GM19452 (cell line): ENCODE results near the gene WWC1.
"Not testable (repeated sequence)": the region's sequence is repeated elsewhere in the genome, so short reads cannot be mapped to it uniquely, and the experiment has no call there.

ENCODE experiments used
- ATAC-seq: cut with Tn5 transposase; IDR thresholded peaks from one replicate; pipeline ENCODE4 v1.9.1; 2021; ENCODE audit not compliant: unreplicated experiment

Gene WWC1

DNA sequence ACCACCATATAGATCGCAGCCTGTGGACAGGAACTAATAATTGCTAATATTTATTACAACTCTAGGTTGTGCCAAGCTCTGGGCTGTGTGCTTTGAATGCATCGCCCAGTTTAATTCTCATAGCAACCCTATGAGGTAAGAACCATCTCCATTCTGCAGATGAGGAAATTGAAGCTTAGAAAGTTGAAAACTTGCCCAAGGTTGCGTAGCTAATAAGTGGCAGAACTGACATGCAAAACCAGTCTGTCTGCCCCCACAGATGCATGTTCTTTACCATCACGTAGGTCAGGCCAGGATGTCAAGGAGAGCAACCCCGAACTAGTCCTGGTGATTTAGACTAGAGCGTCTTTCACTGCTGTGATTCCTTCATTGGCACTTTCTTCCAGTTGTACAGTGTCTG lies 15.6 kb downstream of the WWC1 start:
- ATAC-seq = no peak

DNA sequence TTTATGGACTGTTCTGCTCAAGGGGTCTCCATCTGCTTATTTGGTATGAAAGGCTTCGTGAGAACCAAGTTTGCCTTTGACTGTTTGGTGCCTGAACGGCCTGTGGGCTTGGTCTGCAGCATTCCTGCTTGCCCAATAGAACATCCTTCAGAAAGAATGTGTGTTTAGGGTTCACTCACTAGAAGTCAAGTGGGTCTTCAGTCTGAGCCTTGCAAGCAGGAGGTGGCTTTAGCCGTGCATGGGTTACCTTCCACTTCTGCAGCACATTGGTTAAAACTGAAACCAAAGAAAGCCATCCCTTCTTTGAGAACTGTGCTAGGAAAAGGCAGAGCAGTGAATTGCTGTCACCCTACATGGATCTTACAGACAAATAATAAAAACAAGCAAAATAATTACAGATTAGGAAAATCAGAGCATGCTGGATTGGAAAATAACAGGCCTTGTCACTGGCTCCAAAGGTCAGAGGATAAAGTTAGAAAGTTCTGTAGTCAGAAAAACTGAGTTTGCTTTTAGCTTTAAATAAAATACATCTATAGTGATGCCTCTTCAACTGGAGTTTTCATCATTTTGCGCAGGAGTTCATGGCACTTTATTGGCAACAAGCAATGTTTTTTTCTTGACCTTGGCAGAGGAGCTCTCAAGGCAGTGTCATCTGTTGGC lies 16.6 kb downstream of the WWC1 start:
- no peak for ATAC-seq

DNA sequence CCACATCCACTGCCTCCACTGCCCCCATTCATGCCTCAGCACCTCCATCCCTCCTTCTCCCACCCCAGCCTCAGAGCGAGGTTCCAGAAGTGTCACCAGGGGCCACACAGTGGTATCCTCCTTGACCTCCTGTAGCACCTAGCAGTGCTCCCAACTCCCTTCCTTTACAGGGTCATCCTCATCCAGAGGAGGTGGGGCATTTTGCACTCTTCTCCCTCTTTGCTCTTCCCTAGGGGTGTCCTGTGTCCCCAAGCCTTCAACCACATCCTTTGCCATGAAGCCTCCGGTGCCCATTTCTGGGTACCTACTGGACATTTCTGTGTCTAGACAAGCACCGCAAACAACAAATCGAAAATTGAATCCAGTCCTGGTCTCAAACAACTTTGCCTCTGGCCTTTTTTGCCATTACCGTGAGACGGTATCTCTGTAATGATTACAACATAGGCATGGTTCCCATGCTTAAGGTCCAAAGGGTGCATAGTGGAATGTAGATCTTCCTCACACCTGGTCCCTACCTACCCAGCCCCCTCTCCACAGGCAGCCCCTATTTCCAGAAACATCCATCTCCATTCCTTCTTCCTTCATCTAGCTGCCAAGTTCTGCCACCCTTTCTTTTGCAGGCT lies 17.6 kb downstream of the WWC1 start:
- ATAC-seq = no peak

DNA sequence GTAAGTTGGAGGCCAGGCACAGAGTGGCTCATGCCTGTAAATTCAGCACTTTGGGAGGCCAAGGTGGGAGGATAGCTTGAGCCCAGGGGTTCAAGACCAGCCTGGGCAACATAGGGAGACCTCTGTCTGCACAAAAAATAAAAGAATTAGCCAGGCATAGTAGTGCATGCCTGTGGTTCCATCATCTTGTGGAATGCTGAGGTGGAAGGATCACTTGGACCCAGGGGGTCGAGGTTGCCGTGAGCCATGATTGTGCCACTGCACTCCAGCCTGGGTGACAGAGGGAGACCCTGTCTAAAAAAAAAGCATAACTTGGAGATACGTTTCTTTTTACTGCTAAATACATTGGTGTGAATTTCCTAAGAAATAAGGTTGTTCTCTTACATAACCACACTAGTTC lies 19.1 kb downstream of the WWC1 start:
- ATAC-seq = not testable (repeated sequence)

DNA sequence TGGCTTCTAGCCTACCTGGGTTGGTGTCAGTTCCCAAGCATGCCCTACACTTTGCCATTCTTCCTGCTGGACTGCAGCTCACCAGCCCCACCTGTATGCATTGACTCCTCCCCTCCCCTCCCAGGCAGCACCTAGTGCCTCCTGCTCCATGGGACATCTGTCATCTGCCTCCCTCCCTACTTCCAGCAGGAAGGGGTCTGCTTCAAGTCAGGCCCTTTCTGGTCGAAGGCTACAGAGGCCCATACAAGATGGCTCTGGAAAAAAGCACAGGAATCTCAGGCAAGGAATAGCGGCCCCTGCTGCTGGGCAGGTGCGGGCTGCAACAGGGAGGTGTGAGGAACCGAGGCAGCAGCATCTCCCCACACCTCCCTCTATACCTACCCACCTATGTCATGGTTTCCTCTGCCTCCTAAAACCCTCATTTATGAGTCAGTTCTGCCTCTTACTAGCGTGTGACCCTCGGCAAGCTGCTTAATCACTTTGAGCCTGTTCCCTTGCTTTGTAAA lies 19.7 kb downstream of the WWC1 start:
- no peak for ATAC-seq

DNA sequence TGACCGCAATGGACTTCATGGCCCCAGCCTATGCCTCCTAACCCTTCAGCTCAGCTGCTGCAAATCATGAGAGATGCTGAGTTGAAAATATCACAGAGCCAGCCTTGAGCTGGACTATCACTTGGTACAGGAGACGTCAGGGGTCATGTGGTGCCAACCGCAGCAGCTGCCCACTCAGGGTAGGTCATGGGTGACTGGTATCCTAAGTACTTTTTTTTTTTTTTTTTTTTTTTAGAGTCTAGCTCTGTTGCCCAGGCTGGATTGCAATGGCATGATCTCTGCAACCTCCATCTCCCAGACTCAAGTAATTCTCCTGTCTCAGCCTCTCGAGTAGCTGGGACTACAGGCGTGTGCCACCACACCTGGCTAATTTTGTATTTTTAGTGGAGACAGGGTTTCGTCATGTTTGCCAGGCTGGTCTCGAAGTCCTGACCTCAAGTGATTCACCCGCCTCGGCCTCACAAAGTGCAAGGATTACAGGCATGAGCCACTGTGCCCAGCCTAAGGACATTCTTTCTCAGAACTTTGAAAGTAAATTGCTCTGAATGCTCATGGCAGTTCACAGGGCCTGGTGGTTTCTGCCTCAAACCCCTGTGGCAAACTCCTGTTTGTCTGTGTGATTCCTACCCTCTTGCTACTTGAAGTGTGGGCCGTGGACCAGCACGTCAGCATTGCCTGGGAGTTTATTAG lies 21.3 kb downstream of the WWC1 start:
- no peak for ATAC-seq

DNA sequence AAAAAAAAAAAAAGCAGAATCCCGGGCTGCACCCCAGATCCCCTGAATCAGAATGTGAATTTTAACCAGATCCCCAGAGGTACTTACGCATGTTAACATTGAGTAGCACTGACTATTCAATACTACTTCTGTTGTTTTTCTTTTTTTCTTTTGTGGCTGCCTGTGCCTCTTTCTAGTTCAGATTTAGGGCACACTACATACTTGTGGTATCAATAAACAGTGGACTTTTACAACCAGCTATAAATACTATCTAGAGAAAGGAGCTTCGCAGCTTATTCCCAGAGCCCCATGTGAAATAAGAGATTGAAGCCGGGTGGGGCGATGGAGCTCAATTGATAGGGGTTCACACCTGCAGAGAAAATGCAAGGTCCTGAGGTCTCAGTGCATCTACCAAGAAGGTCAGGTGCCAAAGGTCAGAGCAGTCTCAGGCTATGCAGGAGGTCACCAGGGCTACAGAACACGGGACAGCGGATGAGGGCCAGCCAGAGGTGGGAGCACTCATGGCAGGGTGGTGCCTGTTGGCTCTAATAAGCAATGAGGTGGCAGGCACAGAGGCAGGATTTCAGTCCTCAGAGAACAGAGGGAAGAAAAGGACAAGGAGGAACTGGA lies 22.3 kb downstream of the WWC1 start:
- ATAC-seq = no peak

DNA sequence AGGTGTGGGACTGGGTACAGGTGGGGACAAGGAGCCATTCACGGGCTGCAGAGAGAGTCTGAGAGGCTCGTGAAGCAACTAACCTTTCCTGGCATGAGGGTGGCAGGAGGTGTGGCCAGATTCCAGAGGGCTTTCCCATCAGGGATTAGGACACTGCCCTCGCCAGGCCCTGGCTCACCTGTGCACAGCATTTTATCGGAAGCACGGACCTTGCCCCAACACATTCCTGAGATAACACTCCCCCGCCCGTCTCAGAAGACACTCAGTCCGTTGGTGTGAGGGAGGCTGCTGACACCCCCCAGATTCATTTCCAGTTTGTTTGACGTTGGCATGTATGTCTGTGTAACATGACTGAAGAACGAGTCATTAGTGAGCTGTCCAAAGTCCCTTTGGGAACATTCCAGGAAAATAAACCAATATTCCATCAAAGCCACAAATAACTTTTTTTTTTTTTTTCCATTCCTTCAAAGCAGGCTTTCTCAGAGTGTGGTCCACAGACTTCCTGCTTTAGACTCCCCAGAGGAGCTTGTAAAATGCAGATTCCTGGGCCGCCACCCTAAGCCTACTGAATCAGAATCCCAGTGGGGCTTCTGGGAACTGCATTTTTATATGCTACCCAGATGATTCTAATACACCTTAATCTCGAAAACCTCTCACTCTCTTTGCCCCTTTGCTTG lies 23.4 kb downstream of the WWC1 start:
- no peak for ATAC-seq

DNA sequence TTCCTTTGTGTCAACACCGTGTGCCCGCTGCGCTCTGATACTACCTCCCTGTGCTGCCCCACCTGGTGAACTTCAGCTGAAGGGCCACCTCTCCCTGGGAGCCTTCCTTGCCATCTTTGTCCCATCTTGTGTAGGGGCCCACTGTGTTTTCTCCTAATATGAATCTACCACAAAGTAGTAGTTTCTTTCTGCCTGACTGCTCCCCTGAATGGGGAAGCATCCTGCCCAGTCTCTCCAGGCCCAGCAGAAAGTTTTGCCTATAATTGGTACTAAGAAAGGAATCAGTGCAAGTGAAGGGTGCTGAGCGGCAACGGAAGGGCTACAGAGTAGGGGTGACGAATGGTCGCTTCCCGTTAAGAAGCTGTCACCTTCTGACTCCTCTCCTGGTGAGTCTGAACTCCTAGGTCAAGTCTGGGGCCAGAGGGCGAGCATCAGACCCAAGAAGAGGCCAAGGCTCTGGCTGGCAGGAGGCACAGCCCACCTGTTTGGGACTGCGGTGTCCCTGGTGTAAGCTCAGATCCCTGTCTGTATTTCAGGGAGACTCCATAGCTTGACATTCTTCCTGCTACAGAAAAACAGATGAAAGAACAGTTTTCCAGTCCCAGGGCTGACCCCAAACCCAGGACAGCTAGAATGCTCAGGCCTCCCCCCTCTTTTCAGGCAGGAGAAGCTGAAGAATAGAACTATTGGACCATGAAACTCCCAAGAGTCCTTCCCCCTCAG lies 24.1 kb downstream of the WWC1 start:
- no peak for ATAC-seq

DNA sequence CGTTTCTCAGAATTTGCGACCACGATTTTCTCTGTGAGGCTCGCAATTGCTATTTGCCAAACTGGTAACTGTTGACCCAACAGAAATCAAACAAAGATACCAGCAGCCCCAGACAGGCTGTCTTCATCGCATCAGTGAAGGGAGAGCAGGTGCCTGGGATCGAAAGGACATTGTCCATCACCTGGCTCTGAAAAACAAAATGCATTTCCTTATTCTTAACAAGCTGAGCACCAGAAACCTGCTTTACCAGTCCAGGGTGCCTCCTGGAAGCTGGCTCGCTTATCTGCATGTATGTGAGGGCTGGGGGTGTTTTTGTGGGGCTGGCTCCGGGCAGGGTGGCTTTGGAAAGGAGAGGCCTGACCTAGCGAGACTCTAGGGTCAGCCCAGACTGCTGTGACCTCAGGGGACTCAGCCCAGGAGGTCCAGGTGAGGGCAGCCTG lies 24.7 kb downstream of the WWC1 start:
- no peak for ATAC-seq

DNA sequence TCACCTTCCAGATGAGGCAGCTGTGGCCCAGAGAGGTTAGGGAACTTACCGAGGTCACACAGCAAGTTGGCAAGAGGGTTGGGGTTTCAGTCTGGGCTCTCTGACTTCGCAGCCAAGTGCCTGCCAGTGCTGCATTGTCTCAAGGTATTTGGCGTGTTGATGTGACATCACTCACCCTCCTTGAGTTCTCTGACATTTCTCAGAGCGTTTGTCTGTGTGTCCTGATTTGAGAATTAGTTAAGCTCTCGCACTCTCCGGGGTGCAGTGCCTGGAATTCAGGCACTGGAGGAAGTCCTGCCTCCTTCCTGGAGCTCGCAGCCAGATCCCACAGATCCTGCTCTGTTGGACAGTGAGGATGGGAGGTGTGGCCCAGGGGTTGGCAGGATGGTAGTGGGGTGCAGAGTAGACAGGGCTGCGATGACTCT lies 25.7 kb downstream of the WWC1 start:
- no peak for ATAC-seq

DNA sequence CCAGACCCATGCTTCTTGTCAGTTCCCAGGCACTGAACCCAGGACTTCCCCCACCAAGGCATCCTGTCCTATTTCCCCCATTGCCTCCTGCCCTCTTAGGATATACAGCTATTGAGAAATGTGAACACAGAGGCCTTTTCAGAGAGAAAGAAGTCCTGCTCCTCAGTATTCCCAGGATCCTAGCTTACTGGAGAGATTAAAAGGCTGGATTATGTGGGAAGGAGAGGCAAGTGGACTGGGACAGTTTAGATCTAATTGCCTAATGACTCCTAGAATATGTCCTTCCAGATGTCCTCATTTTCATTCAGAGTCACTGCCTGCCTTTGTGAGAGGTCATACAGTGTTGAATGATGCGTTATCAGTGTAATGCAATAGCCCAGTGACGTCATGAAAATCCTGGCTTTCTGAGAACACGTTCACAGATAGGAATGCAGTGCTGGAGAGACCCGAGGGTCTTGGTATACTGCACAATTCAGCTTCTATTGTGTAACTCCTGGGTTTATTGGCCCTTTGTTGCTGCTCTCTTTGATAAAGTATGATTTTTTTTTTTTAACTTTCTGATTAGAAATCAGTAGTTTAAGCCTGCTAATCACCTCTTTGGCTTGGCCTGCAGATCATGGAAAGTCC lies 26.2 kb downstream of the WWC1 start:
- ATAC-seq = no peak

DNA sequence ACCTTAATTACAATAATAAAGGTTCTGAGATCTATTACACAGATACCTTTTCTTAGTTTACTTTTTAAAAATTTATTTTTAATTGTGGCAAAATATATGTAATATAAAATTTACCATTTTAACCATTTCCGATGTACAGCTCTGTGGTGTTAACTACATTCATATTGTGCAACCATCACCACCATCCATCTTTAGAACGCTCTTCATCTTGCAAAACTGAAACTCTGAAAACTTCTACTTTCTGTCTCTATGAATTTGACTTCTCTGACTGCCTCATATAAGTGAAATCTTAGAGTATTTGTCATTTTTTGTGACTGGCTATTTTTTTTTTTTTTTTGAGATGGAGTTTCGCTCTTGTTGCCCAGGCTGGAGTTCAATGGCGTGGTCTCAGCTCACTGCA lies 26.8 kb downstream of the WWC1 start:
- ATAC-seq = no peak

DNA sequence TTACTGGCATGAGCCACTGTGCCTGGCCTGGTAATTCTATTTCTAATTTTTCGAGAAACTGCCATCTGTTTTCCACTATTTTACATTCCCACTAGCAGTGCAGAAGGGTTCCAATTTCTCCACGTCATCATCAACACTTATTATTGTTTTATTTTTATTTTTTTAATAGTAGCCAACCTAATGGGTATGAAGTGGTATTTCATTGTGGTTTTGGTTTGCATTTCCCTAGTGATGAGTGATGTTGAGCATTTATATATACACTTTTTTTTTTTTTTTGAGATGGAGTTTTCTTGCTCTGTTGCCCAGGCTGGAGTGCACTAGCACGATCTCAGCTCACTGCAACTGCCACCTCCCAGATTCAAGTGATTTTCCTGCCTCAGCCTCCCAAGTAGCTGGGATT lies 28.3 kb downstream of the WWC1 start:
- no peak for ATAC-seq

DNA sequence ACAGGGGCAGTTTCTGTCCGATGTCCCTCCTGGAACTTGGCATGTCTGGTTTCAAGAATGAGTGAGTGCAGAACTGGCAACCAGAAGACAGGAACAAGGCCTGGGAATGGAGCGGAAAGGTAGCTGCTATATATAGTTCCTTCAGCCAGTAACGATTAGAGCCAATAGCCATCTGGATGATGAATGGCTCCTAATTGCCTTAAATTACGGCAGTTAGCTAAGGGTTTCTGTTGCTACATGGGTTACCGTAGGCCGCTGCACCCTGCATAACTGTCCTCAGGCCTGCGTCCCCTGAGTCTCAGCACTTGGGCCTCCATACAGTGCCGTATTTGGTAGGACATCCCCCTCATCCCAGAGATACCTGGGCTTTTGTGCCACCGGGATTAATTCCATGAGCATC lies 29.4 kb downstream of the WWC1 start:
- no peak for ATAC-seq

DNA sequence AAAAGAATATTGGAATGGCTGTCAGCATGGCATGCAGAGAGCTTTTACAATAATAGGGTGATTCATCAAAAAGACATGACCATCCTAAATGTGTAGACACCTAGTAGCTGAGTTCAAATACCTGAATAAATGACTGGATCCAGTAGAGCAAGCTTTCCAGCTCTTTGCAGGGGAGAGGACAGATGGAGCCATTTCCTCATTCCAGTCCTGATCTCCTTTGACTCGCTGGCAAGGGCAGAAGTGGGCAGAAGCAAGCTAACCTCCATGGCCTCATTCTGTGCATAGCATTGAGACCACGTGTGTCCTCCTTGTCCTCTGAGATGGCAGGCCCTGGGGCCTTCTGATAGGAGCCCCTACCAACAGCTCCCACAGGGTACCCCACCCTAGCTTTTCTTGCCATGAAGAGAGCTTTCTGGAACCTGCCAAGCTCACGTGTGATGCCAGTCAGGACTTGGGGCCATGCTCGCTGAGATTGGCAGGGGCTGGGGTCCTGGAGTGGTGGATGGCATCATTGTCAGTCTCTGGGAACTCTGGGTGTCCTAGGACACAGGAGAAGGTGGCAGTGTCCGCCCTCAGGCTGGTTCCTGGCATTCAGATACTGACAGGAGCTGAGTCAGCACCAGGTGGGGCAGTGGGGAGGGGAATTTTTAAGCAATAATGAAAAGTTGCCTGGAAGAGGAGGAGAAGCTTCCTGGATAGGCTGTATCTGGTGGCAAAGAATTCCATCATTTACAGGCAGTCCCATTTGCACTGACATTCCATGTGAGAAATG lies 33.6 kb downstream of the WWC1 start:
- ATAC-seq = no peak

DNA sequence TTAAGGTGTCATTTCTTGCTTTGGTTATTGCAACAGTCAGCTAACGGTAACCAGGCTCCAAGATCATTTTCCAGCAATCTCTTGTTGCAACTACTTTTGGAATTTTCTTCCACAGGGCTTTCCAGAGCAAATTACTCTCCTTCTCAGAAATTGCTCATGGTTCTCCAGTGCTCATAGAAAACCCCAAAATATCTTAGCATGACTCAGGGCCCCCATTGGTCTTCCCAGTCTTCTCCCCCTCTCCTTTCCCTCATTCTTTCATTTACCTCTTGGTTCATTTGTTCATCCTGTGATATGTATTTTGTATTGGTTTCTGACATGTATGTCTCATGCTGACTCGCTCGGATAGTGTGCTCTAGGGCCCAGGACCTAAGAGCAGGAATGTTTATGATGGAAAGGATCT lies 35.6 kb downstream of the WWC1 start:
- ATAC-seq = no peak

DNA sequence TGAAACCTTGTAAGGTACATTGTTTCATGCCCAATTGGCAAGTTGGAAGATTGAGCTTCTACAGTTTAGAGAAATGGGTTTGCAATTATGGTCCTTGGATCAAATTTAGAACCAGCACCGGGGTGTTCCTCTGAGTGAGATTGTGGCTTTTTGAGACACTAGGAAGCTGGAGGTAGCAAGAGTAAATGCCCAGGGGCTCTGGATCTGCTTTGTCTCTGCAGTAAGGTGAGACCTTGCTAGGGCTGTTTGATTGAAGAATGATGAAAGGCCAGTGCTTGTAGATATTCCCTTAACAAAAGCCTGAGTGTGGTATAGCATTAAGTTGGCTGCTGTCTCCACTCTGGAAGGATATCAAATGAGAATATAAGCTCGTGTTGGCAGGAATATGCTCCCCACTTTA lies 36.0 kb downstream of the WWC1 start:
- ATAC-seq = no peak

DNA sequence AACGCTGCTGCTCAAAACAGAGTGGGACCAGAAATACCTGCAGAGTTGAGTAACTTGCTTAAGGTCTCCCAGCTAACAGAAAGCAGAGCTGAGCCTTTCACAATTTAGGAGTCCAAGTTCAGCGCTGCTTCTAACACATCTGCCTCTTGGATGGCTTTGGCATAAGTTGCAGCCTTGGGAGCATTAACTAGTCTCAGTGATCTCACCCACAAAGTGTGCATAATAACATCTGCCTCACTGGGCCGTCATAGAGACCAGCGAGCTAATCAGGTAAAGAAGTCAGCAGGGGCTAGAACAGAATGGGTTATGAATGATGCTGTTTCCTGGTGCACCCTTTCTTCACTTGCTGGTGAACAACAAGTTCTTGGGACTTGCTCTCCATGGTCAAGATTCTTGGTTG lies 36.5 kb downstream of the WWC1 start:
- no peak for ATAC-seq
